ENCODE data around the gene MCU. TPM values are rescaled to one million over a fixed set of nuclear protein-coding genes. Genes with fewer than 3 reads are reported as not detected.

The MCU gene
- total and polyA plus RNA-seq, 5 experiments from 2014 or later = 4.1 to 10.6 (median 9.0) TPM

DNA sequence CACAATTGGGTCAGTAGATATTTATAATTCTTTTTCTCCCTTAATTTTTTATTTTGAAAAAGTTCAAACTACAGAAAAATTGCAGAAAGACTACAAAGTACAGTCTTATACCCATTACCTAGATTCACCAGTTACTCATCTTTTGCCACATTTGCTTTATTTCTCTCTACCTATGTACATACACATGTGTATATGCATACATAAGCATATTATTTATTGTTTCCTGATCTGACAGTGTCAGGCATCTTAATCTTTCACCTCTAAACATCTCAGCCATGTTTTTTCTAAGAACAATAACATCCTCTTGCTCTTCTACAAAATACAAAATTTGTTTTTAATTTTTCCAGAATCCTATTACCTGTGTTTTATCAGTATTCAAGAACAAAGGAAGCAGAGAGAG is 133.2 kb downstream of the MCU start:
- Mint-ChIP-seq H3K27me3 (no peaks in the 10 kb centered on the region), H3K27ac (no peak overlapping the region), H3K36me3 (peaks cover 0 to 12% (median 0%) of the 10 kb centered on the region in 3 donors), H3K4me1 (peaks cover 0 to 2% (median under 1%) of the 10 kb centered on the region in 4 donors), H3K9me3 (peaks cover 0 to 3% (median 0%) of the 10 kb centered on the region in 9 donors), H3K4me3 (no peak overlapping the region)
- no peak for DNase-seq
- no peak for ATAC-seq
- POLR2A ChIA-PET = no interaction called here

GRCh38 chr10:72826346-72826745 is 134.4 kb downstream of the MCU start:
- POLR2A ChIA-PET = no interaction called here
- DNase-seq = no peak
- ATAC-seq = no peak
- Mint-ChIP-seq H3K27ac (no peak overlapping the region), H3K36me3 (peaks cover 0 to 11% (median 0%) of the 10 kb centered on the region in 3 donors), H3K4me3 (no peak overlapping the region), H3K4me1 (peaks cover 0 to 2% (median under 1%) of the 10 kb centered on the region in 4 donors), H3K27me3 (no peaks in the 10 kb centered on the region), H3K9me3 (peaks cover 0 to 3% (median 0%) of the 10 kb centered on the region in 9 donors)

GRCh38 chr10:72828294-72828693 is 136.4 kb downstream of the MCU start:
- Mint-ChIP-seq H3K36me3 (no peaks in the 10 kb centered on the region), H3K27ac (no peak overlapping the region), H3K9me3 (no peaks in the 10 kb centered on the region), H3K4me1 (peaks cover 0 to 2% (median under 1%) of the 10 kb centered on the region in 4 donors), H3K4me3 (no peak overlapping the region), H3K27me3 (no peaks in the 10 kb centered on the region)
- DNase-seq (no peak), ATAC-seq (no peak)
- POLR2A ChIA-PET = no interaction called here

DNA sequence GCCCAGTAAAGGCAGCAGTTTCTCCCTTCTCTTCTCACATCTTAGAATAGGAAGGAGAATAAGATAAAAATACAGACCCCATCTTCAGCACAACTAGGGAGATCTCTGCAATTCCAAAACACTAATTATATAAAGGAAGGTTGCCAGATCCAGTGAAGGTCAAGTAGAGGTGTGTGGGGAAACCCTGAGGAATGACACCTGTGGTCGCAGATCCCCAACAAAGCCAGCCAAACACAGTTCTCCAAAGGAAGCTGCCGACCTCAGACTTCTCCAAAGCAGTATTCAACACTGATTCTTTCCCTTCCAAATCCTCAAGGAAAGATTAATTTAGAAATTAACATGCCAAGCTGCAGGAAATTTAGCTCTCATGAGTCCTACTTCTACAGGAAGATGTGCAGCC is 138.7 kb downstream of the MCU start:
- H3K4me1 Mint-ChIP-seq = peaks cover 0 to 4% (median 2%) of the 10 kb centered on the region in 4 donors
- H3K9me3 Mint-ChIP-seq = no peaks in the 10 kb centered on the region
- no peaks in the 10 kb centered on the region for H3K27me3 Mint-ChIP-seq
- DNase-seq (no peak), ATAC-seq (no peak)
- H3K4me3 Mint-ChIP-seq = no peak overlapping the region
- peak overlapping the region in 1 of 10 donors; percentile 5 for H3K27ac Mint-ChIP-seq
- peaks cover 0 to 6% (median 5%) of the 10 kb centered on the region in 3 donors for H3K36me3 Mint-ChIP-seq
- POLR2A ChIA-PET = no interaction called here

DNA sequence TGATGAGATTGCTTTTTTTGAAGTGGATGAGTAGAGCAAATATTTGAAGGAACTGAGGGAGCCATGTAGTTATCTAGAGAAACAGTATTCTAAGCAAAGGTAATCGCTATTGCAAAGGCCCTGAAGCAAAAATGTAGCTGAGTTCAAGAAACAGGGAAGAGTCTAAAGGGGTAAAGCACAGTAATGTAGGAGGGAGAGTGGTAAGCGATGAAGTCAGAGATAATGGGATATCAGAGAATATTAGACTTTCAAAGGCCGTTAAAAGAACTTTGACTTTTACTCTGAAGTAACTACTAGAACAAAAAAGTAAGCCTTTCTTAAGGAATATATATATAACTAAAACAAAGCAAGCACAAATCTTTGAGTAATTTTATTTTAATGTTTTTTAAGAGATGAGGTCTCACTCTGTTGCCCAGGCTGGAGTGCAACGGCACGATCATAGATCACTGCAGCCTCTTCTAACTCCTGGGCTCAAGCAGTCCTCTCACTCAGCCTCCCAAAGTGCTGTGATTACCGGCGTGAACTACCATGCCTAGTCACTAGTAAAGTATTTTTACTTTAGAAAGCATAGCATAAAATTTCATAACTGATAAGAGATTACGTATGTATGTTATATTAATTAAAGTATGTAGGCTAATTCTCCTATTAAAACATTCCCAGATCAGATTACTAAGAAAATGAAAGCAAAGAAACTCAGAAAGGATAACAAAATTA is 139.9 kb downstream of the MCU start:
- POLR2A ChIA-PET = no interaction called here
- DNase-seq (no peak), ATAC-seq (no peak)
- no peak overlapping the region for H3K4me3 Mint-ChIP-seq
- peaks cover 0 to 4% (median 0%) of the 10 kb centered on the region in 4 donors for H3K4me1 Mint-ChIP-seq
- peak overlapping the region in 1 of 10 donors; percentile 77 for H3K27ac Mint-ChIP-seq
- peaks cover 0 to 6% (median 5%) of the 10 kb centered on the region in 3 donors for H3K36me3 Mint-ChIP-seq
- no peaks in the 10 kb centered on the region for H3K27me3 Mint-ChIP-seq
- H3K9me3 Mint-ChIP-seq = no peaks in the 10 kb centered on the region

GRCh38 chr10:72832701-72833100 is 140.8 kb downstream of the MCU start:
- H3K27ac Mint-ChIP-seq = no peak overlapping the region
- no peak for ATAC-seq
- H3K9me3 Mint-ChIP-seq = no peaks in the 10 kb centered on the region
- H3K36me3 Mint-ChIP-seq = peaks cover 0 to 6% (median 5%) of the 10 kb centered on the region in 3 donors
- H3K4me3 Mint-ChIP-seq = no peak overlapping the region
- DNase-seq = no peak
- POLR2A ChIA-PET = no interaction called here
- no peaks in the 10 kb centered on the region for H3K27me3 Mint-ChIP-seq
- peaks cover 0 to 4% (median 0%) of the 10 kb centered on the region in 4 donors for H3K4me1 Mint-ChIP-seq

- POLR2A ChIA-PET = interaction anchor here (1.1 to 1.7 kb wide), 2 partner anchors 468 to 470 kb away, joined by 9 to 11 read pairs; no protein-coding TSS in a partner anchor
- no peak overlapping the region for H3K27ac Mint-ChIP-seq
- no peaks in the 10 kb centered on the region for H3K9me3 Mint-ChIP-seq
- peaks cover 0 to 4% (median 0%) of the 10 kb centered on the region in 4 donors for H3K4me1 Mint-ChIP-seq
- peak in 8 of 10 donors; percentile 4 to 57 (median 32) for DNase-seq
- peaks cover 0 to 10% (median 6%) of the 10 kb centered on the region in 3 donors for H3K36me3 Mint-ChIP-seq
- H3K4me3 Mint-ChIP-seq = no peak overlapping the region
- ATAC-seq = peak; percentile 52 to 63
- H3K27me3 Mint-ChIP-seq = no peaks in the 10 kb centered on the region
These were observed 142.4 kb downstream of the MCU start for GRCh38 chr10:72834183-72834825.

- H3K4me3 Mint-ChIP-seq = no peak overlapping the region
- H3K27ac Mint-ChIP-seq = no peak overlapping the region
- H3K9me3 Mint-ChIP-seq = no peaks in the 10 kb centered on the region
- H3K36me3 Mint-ChIP-seq = peaks cover 0 to 6% (median under 1%) of the 10 kb centered on the region in 3 donors
- no peaks in the 10 kb centered on the region for H3K4me1 Mint-ChIP-seq
- no peak for DNase-seq
- POLR2A ChIA-PET = no interaction called here
- H3K27me3 Mint-ChIP-seq = no peaks in the 10 kb centered on the region
- ATAC-seq = no peak
These were observed 148.4 kb downstream of the MCU start for GRCh38 chr10:72840319-72840718.

DNA sequence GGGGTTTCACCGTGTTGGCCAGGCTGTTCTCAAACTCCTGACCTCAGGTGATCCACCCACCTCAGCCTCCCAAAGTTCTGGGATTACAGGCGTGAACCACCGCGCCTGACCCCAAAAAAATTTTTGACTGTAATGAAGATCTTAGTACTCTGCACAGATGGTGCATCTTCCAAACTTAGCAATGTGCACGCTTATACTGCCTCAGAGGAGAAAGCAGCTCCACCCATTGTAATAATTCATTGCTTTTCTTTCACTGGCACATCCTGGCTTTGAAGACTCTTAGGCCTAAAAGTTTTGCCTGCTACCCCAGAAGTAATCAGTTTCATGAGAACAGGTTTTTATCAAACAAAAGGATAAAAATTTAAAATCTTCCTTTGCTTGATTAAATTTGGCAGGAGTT is 149.5 kb downstream of the MCU start:
- ATAC-seq (no peak), DNase-seq (no peak)
- Mint-ChIP-seq H3K27ac (no peak overlapping the region), H3K36me3 (peaks cover 0 to 6% (median 0%) of the 10 kb centered on the region in 3 donors), H3K27me3 (no peaks in the 10 kb centered on the region), H3K4me3 (no peak overlapping the region), H3K4me1 (no peaks in the 10 kb centered on the region), H3K9me3 (no peaks in the 10 kb centered on the region)
- POLR2A ChIA-PET = no interaction called here

DNA sequence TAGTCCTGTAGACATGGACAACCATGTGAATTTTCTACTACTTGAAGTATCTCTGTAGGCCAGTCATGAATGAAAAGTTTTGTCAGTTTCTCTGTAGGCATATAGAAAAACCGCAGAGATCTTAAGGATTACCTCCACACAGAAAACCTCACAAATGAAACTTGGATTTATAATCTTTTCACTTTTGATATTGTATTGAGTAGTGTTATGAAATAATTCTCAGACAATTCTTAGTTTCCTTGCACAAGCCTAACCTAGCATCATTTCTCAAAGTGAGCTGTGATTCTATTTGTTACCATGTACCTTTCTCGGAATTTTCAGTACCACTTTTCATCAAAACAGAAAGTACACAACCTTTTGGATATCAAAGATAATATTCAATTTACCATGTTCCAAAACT is 150.2 kb downstream of the MCU start:
- ATAC-seq = no peak
- Mint-ChIP-seq H3K36me3 (peaks cover 0 to 6% (median 0%) of the 10 kb centered on the region in 3 donors), H3K27ac (no peak overlapping the region), H3K9me3 (no peaks in the 10 kb centered on the region), H3K27me3 (no peaks in the 10 kb centered on the region), H3K4me1 (no peaks in the 10 kb centered on the region), H3K4me3 (no peak overlapping the region)
- POLR2A ChIA-PET = no interaction called here
- no peak for DNase-seq

DNA sequence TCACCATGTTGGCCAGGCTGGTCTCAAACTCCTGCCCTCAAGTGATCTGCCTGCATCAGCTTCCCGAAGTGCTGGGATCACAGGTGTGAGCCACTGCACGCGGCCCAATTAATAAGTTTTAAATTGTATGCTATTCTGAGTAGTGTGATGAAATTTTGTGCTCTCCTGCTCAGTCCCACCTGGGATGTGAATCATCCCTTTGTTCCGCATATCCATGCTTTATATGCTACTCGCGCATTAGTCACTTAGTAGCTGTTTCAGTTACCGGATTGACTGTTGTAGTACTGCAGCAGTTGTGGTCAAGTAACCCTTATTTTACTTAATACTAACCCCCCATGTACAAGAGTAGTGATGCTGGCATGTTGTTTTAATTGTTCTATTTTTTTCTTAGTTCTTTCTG is 154.3 kb downstream of the MCU start:
- Mint-ChIP-seq H3K27ac (no peak overlapping the region), H3K9me3 (peaks cover 0 to 4% (median under 1%) of the 10 kb centered on the region in 9 donors), H3K36me3 (peaks cover 0 to 14% (median 4%) of the 10 kb centered on the region in 3 donors), H3K27me3 (no peaks in the 10 kb centered on the region), H3K4me1 (peaks cover 0 to 6% (median 0%) of the 10 kb centered on the region in 4 donors), H3K4me3 (no peak overlapping the region)
- POLR2A ChIA-PET = no interaction called here
- DNase-seq = no peak
- no peak for ATAC-seq

GRCh38 chr10:72847681-72848080 is 155.7 kb downstream of the MCU start:
- DNase-seq (no peak), ATAC-seq (no peak)
- H3K27ac Mint-ChIP-seq = no peak overlapping the region
- H3K9me3 Mint-ChIP-seq = peaks cover 0 to 11% (median 2%) of the 10 kb centered on the region in 9 donors
- H3K4me1 Mint-ChIP-seq = peaks cover 0 to 8% (median 0%) of the 10 kb centered on the region in 4 donors
- POLR2A ChIA-PET = no interaction called here
- peaks cover 0 to 22% (median 4%) of the 10 kb centered on the region in 3 donors for H3K36me3 Mint-ChIP-seq
- H3K4me3 Mint-ChIP-seq = no peak overlapping the region
- H3K27me3 Mint-ChIP-seq = no peaks in the 10 kb centered on the region

DNA sequence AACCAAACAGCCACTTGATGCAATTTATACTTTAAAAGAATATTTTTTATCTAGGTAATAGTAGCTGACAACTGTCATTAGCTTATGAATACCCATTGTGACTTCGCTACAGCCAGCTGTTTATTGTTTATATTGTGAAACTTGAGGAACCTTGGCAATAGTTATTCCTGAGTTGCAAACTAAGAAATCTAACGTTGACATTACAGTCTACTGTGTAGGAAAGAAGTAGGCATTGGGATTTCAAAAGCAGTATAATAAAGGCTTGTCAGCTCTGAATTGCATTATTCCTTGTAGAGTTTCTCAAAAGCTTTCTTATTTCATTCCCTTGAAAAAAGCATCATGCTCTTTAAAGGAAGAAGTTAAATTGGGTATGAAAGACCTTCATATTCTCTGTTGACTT is 158.9 kb downstream of the MCU start:
- ATAC-seq (no peak), DNase-seq (no peak)
- POLR2A ChIA-PET = no interaction called here
- Mint-ChIP-seq H3K9me3 (peaks cover 0 to 11% (median 2%) of the 10 kb centered on the region in 9 donors), H3K4me3 (no peak overlapping the region), H3K36me3 (peaks cover 4 to 22% (median 4%) of the 10 kb centered on the region in 3 donors), H3K27ac (no peak overlapping the region), H3K4me1 (peaks cover 0 to 8% (median 0%) of the 10 kb centered on the region in 4 donors), H3K27me3 (no peaks in the 10 kb centered on the region)

All from naive thymus-derived CD8-positive, alpha-beta T cell (primary cell).